H9 (cell line): ENCODE data around the gene LECT2. TPM values are rescaled to one million over a fixed set of nuclear protein-coding genes. Genes with fewer than 3 reads are reported as not detected.

Experiments
- DNase-seq: peaks from one replicate; pipeline ENCODE4 v3.0.0-alpha.2; 2017
- H2AFZ ChIP-seq: one replicate; pipeline ENCODE4 v1.6.1; 2013; ENCODE audit warnings: mild to moderate bottlenecking, low read length, control low read depth, moderate library complexity
- H2AK5ac ChIP-seq: 2 replicates; pipeline ENCODE4 v1.6.1; 2013; ENCODE audit warnings: low read length, control low read depth, mixed read lengths; ENCODE audit not compliant: insufficient read length
- H2BK120ac ChIP-seq: one replicate; pipeline ENCODE4 v1.6.1; 2013; ENCODE audit warnings: low read depth, mild to moderate bottlenecking, low read length, control low read depth, inconsistent platforms; ENCODE audit not compliant: poor library complexity, severe bottlenecking
- H2BK12ac ChIP-seq: 2 replicates; pipeline ENCODE4 v1.6.1; 2013; ENCODE audit warnings: low read length, control low read depth, mixed read lengths, low read depth; ENCODE audit not compliant: insufficient read length
- H2BK15ac ChIP-seq: 2 replicates; pipeline ENCODE4 v1.6.1; 2013; ENCODE audit warnings: low read depth, low read length, control low read depth
- H2BK20ac ChIP-seq: one replicate; pipeline ENCODE4 v1.6.1; 2013; ENCODE audit warnings: low read depth, mild to moderate bottlenecking, low read length, control low read depth, inconsistent platforms; ENCODE audit not compliant: poor library complexity, severe bottlenecking
- H2BK5ac ChIP-seq: 2 replicates; pipeline ENCODE4 v1.6.1; 2013; ENCODE audit warnings: low read length, control low read depth, mixed read lengths; ENCODE audit not compliant: insufficient read length
- H3K14ac ChIP-seq: 2 replicates; pipeline ENCODE4 v1.6.1; 2013; ENCODE audit warnings: low read length, control low read depth; ENCODE audit not compliant: insufficient read depth
- H3K18ac ChIP-seq: 2 replicates; pipeline ENCODE4 v1.6.1; 2013; ENCODE audit warnings: low read depth, mild to moderate bottlenecking, mixed read lengths, low read length, control low read depth; ENCODE audit not compliant: insufficient read length
- H3K23ac ChIP-seq: 2 replicates; pipeline ENCODE4 v1.6.1; 2013; ENCODE audit warnings: low read length, control low read depth, mixed read lengths, low read depth; ENCODE audit not compliant: insufficient read length
- H3K23me2 ChIP-seq: 2 replicates; pipeline ENCODE4 v1.6.1; 2013; ENCODE audit warnings: low read depth, mild to moderate bottlenecking, mixed read lengths, low read length, control low read depth; ENCODE audit not compliant: insufficient read length, poor library complexity, severe bottlenecking
- H3K27ac ChIP-seq: 2 replicates; pipeline ENCODE4 v1.5.1; 2013; ENCODE audit warnings: low read length, control low read depth, mixed read lengths, low read depth; ENCODE audit not compliant: insufficient read length
- H3K27me3 ChIP-seq: 2 replicates; pipeline ENCODE4 v1.6.1; 2013; ENCODE audit warnings: low read length, control low read depth, inconsistent platforms; ENCODE audit not compliant: insufficient read depth
- H3K4ac ChIP-seq: 2 replicates; pipeline ENCODE4 v1.6.1; 2013; ENCODE audit warnings: low read depth, mild to moderate bottlenecking, control low read depth, inconsistent platforms, low read length, moderate library complexity
- H3K4me1 ChIP-seq: 2 replicates; pipeline ENCODE4 v1.6.1; 2013; ENCODE audit warnings: low read length, control low read depth, inconsistent platforms; ENCODE audit not compliant: insufficient read depth
- H3K4me2 ChIP-seq: 2 replicates; pipeline ENCODE4 v1.6.1; 2013; ENCODE audit warnings: low read length, control low read depth, mixed read lengths; ENCODE audit not compliant: insufficient read length, insufficient read depth
- H3K56ac ChIP-seq: 2 replicates; pipeline ENCODE4 v1.6.1; 2013; ENCODE audit warnings: low read depth, mild to moderate bottlenecking, mixed read lengths, low read length, control low read depth; ENCODE audit not compliant: insufficient read length
- H3K79me1 ChIP-seq: 2 replicates; pipeline ENCODE4 v1.6.1; 2013; ENCODE audit warnings: low read depth, mild to moderate bottlenecking, moderate library complexity, low read length, control low read depth, inconsistent platforms; ENCODE audit not compliant: insufficient read depth, poor library complexity, severe bottlenecking
- H3K79me2 ChIP-seq: 2 replicates; pipeline ENCODE4 v1.6.1; 2013; ENCODE audit warnings: low read length, control low read depth, inconsistent platforms; ENCODE audit not compliant: insufficient read depth
- H3K9ac ChIP-seq: 2 replicates; pipeline ENCODE4 v1.6.1; 2013; ENCODE audit warnings: low read length, control low read depth, mixed read lengths; ENCODE audit not compliant: insufficient read length; ENCODE audit errors: extremely low read depth
- H3K9me3 ChIP-seq: one replicate; pipeline ENCODE4 v1.6.1; 2013; ENCODE audit warnings: low read depth, low read length, inconsistent platforms; ENCODE audit not compliant: control insufficient read depth
- H3T11ph ChIP-seq: one replicate; pipeline ENCODE4 v1.6.1; 2013; ENCODE audit warnings: mild to moderate bottlenecking, low read length, control low read depth, inconsistent platforms
- H4K20me1 ChIP-seq: one replicate; pipeline ENCODE4 v1.6.1; 2013; ENCODE audit not compliant: control insufficient read depth, insufficient read length, insufficient read depth
- H4K5ac ChIP-seq: 2 replicates; pipeline ENCODE4 v1.6.1; 2013; ENCODE audit warnings: low read depth, mild to moderate bottlenecking, mixed read lengths, low read length, control low read depth; ENCODE audit not compliant: insufficient read length
- H4K8ac ChIP-seq: replicated peaks from 2 replicates; pipeline ENCODE4 v1.6.1; 2013; ENCODE audit warnings: low read length, control low read depth, mixed read lengths, low read depth; ENCODE audit not compliant: insufficient read length
- H4K91ac ChIP-seq: 2 replicates; pipeline ENCODE4 v1.6.1; 2013; ENCODE audit warnings: low read depth, mild to moderate bottlenecking, moderate library complexity, mixed read lengths, low read length, control low read depth; ENCODE audit not compliant: insufficient read length
- H3K27ac Mint-ChIP-seq, 3 experiments: 2 replicates in 2 of 3; 3 replicates in 1 of 3; pipeline ENCODE4 v1.8.0; 2020 to 2021; ENCODE audit warnings: mixed read lengths in 3 of 3, mild to moderate bottlenecking in 1 of 3, moderate library complexity in 1 of 3
- H3K27me3 Mint-ChIP-seq: 2 replicates; pipeline ENCODE4 v1.8.0; 2021; ENCODE audit warnings: low read depth, mild to moderate bottlenecking, moderate library complexity, mixed read lengths
- H3K36me3 Mint-ChIP-seq, 3 experiments: 2 replicates in 2 of 3; 3 replicates in 1 of 3; pipeline ENCODE4 v1.8.0; 2020 to 2021; ENCODE audit warnings: low read depth in 3 of 3, mixed read lengths in 3 of 3; ENCODE audit not compliant: insufficient read depth in 1 of 3
- H3K4me1 Mint-ChIP-seq, 2 experiments: 2 replicates each; pipeline ENCODE4 v1.8.0; 2020; ENCODE audit warnings: mixed read lengths in 2 of 2
- H3K4me3 Mint-ChIP-seq, 2 experiments: 2 replicates in 1 of 2; 3 replicates in 1 of 2; pipeline ENCODE4 v1.8.0; 2020 to 2021; ENCODE audit warnings: mild to moderate bottlenecking in 2 of 2, mixed read lengths in 2 of 2, moderate library complexity in 1 of 2
- H3K9me3 Mint-ChIP-seq, 2 experiments: 2 replicates in 1 of 2; 3 replicates in 1 of 2; pipeline ENCODE4 v1.8.0; 2020; ENCODE audit warnings: mild to moderate bottlenecking in 2 of 2, mixed read lengths in 2 of 2, moderate library complexity in 1 of 2
- WGBS: extraction: QIAGEN DNeasy Blood & Tissue Kit; methylation state at CpG from one replicate; pipeline ENCODE4 v1.1.7; 2013; ENCODE audit warnings: missing lambda C conversion rate, low lambda C conversion rate, mixed read lengths; ENCODE audit not compliant: insufficient read length; ENCODE audit errors: extremely low coverage; 5-methylcytosine and 5-hydroxymethylcytosine counted together
- total RNA-seq: library from RNA; stranded (reverse); gene quantifications from 2 replicates; pipeline ENCODE4 v1.2.1, GENCODE V29; 2021
- TF ChIP-seq, protein P1 (sequence below): fragments of 200-600 bp; sonication (generic); conservative IDR thresholded peaks from 3 replicates; pipeline ENCODE4 v1.8.0; 2021; ENCODE audit warnings: antibody characterized with exemption, mild to moderate bottlenecking

Gene LECT2
- total RNA-seq, 1 experiment from 2014 or later: not detected

DNA sequence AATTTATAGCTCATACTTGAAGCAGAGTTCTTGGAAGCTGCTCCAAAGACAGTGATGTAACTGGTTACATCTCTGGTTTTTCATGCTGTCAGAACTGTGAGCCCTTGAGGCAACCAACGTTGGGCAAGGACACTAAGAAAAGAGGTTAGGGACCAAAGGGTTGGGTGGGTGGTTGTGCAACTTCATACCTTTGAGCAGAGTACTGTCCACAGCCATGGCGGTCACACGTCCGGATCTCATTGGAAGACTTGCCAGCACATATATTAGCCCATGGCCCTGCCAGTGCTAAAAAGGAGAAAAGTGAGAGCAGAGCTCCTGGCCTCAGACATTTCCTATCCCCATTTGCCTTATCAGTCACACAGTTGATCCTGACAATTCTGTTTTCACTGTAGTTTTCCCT is 2.1 kb downstream of the LECT2 start:
- Mint-ChIP-seq H3K4me1 (no peaks in the 10 kb centered on the region), H3K9me3 (no peaks in the 10 kb centered on the region), H3K4me3 (no peak overlapping the region), H3K27me3 (peaks cover 28% of the 10 kb centered on the region), H3K27ac (no peak overlapping the region), H3K36me3 (no peaks in the 10 kb centered on the region)
- WGBS: no CpG with 5 or more reads among the region's 4 CpGs
- Histone ChIP-seq H3K9ac (no peak overlapping the region), H2BK12ac (no peak overlapping the region), H3K79me2 (no peaks in the 10 kb centered on the region), H3K79me1 (no peaks in the 10 kb centered on the region), H4K5ac (no peak overlapping the region), H3K27me3 (no peaks in the 10 kb centered on the region), H3K56ac (no peak overlapping the region), H3K23me2 (no peaks in the 10 kb centered on the region), H2BK20ac (no peak overlapping the region), H3K18ac (no peak overlapping the region), H2AFZ (no peak overlapping the region), H2BK120ac (no peak overlapping the region), H2BK5ac (no peak overlapping the region), H4K91ac (no peak overlapping the region), H4K20me1 (no peaks in the 10 kb centered on the region), H3K14ac (no peak overlapping the region), H3K9me3 (no peaks in the 10 kb centered on the region), H3K4me2 (no peak overlapping the region), H3K4me1 (no peaks in the 10 kb centered on the region), H4K8ac (no peak overlapping the region), H3K4ac (no peak overlapping the region), H2BK15ac (no peak overlapping the region), H2AK5ac (no peak overlapping the region), H3K23ac (no peak overlapping the region), H3T11ph (no peak overlapping the region), H3K27ac (no peak overlapping the region)
- no peak for DNase-seq
- TF ChIP-seq, protein P1, sequence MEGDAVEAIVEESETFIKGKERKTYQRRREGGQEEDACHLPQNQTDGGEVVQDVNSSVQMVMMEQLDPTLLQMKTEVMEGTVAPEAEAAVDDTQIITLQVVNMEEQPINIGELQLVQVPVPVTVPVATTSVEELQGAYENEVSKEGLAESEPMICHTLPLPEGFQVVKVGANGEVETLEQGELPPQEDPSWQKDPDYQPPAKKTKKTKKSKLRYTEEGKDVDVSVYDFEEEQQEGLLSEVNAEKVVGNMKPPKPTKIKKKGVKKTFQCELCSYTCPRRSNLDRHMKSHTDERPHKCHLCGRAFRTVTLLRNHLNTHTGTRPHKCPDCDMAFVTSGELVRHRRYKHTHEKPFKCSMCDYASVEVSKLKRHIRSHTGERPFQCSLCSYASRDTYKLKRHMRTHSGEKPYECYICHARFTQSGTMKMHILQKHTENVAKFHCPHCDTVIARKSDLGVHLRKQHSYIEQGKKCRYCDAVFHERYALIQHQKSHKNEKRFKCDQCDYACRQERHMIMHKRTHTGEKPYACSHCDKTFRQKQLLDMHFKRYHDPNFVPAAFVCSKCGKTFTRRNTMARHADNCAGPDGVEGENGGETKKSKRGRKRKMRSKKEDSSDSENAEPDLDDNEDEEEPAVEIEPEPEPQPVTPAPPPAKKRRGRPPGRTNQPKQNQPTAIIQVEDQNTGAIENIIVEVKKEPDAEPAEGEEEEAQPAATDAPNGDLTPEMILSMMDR: no peak
